HFF-Myc (cell line): ENCODE data around the gene CNFN.
A peak's percentile ranks its signal among the peaks of the same experiment; 100 is the strongest.

Experiments
- DNase-seq: peaks from one replicate; pipeline ENCODE4 v3.0.0-alpha.2; 2011; ENCODE audit warnings: low read depth; ENCODE audit errors: extremely low read depth
- H3K4me3 ChIP-seq: replicated peaks from 2 replicates; pipeline ENCODE4 v1.5.1; 2011; ENCODE audit warnings: low read depth, mild to moderate bottlenecking, control low read depth, low read length
- CTCF ChIP-seq: IDR thresholded peaks from 2 replicates; pipeline ENCODE4 v1.5.1; 2012; ENCODE audit warnings: mild to moderate bottlenecking, low read depth, low read length, control low read depth; ENCODE audit errors: missing control alignments

The CNFN gene

GRCh38 chr19:42353341-42354015, 36.6 kb downstream of the CNFN start:
- DNase-seq, result no peak
- TF ChIP-seq CTCF, result no peak
- H3K4me3 ChIP-seq, result no peak overlapping the region

GRCh38 chr19:42352301-42353259, 37.5 kb downstream of the CNFN start:
- no peak overlapping the region for H3K4me3 ChIP-seq
- no peak for TF ChIP-seq CTCF
- peak; percentile 24 for DNase-seq

GRCh38 chr19:42351079-42351735, 38.9 kb downstream of the CNFN start:
- no peak overlapping the region for H3K4me3 ChIP-seq
- DNase-seq, result no peak
- no peak for TF ChIP-seq CTCF

GRCh38 chr19:42350417-42350816, 39.7 kb downstream of the CNFN start:
- TF ChIP-seq CTCF, result no peak
- H3K4me3 ChIP-seq, result no peak overlapping the region
- no peak for DNase-seq

- DNase-seq, result no peak
- no peak overlapping the region for H3K4me3 ChIP-seq
- no peak for TF ChIP-seq CTCF
These were observed 40.6 kb downstream of the CNFN start for GRCh38 chr19:42349378-42350107.

- TF ChIP-seq CTCF, result no peak
These were observed 41.9 kb downstream of the CNFN start for GRCh38 chr19:42348211-42348610.

More at GRCh38 chr19:42348211-42348610, 41.9 kb downstream of the CNFN start:
- no peak for DNase-seq
- H3K4me3 ChIP-seq, result no peak overlapping the region
